Measurements from ENCODE around the gene FRMD1. TPM values are rescaled to one million over a fixed set of nuclear protein-coding genes. Genes with fewer than 3 reads are reported as not detected.

Gene FRMD1
- polyA plus RNA-seq, 1 donor, result 25.1 TPM

DNA sequence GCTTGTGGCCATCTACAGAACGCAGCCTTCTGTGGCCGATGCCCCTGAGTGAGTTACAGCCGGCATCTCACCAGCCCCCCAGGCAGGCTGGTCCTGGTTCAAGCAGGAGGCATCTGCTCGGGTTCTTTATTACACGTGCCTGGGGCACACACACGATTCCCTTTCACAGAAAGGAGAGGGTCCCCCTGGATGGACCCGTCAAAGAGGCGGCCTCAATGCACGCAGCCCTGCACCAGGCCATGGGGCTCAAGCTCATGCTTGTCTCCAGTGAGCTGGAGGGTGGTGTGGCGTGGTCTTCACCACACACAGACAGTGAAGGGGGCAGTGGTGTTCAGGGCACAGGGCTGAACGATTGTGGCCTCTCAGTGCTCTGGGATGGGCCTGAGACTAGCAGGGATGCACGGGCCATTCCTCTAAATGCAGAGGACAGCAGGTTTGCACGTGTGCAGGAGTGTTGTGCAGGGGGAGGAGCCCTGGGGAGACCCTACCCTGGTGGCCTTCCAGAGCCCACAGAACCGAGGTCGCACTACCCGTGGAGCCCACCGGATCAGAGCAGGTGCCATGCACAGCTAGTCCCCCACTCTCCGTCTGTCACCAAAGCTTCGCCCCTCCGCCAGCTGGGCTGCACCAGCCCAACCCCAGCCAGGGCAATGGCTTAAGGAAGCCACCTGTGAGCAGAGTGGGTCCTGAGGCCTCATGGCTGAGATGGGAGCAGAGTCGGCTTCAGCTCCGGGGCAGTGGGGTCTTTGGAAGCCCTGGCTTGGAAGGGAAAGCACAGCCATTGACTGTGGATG is 23.1 kb downstream of the FRMD1 start:
- DNase-seq, result no peak

DNA sequence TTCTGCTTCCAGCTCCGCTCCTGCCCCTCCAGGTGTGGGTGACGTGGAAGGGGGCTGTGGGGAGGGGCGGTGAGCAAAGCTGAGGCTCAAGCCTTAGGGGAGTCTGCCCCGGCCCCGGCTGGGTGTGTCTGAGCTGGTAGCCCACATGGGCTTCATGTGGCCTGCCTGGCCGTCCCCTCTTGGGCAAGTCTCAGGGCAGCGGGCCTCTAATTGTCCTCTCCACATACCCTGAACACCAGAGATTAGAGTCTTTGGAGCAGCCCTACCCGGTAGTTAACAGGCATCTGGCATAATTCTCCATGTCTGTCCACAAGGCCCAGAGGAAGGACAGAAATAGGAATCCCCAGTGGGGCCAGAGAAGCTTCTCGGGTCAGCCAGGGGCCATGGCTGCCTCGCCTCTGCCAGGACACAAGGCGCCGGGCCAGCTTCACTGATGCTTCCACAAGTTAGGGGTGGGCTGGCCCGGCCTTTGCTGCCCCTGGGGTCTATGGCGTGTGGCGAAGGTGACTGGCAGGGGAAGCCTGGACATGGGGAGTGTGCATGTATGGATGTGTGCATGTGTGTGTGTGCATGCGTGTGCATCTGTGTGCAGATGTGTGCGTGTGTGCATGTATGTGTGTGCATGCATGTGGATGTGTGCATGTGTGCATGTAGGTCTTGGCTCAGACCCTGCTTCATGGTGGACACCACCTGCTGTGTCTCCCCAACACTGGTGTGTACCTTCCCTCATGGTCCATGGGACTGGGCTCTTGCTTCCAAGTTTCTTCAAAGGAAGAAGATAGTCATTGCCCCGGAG is 24.0 kb downstream of the FRMD1 start:
- no peak for DNase-seq

DNA sequence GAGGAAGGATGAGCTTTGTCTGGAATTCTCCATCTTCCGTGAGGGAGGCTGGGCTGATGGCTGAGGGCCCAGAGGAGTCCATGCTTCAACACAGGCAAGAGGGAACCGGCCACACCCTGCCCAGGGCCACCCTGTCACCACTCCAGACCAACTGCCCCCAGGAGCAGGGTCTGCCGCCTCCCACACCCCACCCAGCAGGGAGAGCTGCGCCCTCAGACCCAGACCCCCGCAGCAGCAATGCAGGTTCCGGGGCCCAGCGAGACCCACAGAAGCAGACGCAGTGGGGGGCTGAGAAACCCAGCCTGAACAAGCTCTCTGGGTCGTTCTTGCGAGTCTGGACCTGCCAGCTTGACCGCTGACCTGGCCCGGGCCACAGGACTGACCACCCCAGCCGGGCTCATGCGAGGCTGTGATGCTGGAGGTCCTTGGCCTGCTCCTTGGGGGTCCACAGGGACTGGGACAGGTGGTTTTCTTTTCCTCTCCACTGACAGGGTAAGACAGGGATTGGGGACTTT is 25.0 kb downstream of the FRMD1 start:
- DNase-seq, result no peak

DNA sequence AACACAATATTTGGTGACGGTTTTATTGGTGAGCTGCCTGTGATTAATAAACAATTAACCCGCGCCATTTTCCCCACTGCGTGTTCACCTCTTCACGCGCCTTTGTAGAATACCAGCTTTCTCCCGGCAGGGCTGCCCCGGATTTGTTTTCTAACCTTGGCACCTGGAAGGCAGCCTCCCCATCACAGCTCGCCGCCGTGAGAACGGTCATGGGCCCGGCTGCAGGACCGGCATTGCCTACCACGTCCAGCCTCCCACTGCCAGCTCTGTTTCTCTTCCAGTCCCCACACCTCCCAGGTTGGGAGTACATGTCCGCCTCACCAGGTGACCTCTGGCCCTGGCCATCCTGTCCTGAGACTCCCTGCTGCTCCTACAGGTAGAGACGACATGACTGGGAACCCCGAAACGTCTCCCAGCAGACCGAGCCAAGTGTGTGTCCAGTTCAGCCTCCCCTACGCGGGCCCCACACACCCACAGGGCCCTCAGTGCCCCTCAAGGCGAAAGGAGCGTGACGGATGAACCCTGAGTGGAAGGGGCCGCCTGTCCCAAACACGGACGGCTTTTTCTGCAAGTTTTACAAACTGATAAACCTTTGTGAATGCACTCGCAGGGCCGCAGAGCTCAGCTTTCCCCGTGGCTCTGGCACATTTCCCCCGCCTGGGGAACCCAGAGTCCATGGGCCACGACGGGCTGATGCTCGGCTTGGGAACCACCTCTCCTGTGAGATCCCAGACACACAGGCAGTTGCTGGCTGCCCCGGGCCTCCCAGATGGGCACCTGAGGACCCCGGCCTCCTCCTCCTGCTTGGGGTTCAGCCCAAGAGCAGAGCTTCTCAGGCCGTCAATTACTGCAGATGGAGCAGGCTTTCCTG is 25.7 kb downstream of the FRMD1 start:
- DNase-seq, result no peak

DNA sequence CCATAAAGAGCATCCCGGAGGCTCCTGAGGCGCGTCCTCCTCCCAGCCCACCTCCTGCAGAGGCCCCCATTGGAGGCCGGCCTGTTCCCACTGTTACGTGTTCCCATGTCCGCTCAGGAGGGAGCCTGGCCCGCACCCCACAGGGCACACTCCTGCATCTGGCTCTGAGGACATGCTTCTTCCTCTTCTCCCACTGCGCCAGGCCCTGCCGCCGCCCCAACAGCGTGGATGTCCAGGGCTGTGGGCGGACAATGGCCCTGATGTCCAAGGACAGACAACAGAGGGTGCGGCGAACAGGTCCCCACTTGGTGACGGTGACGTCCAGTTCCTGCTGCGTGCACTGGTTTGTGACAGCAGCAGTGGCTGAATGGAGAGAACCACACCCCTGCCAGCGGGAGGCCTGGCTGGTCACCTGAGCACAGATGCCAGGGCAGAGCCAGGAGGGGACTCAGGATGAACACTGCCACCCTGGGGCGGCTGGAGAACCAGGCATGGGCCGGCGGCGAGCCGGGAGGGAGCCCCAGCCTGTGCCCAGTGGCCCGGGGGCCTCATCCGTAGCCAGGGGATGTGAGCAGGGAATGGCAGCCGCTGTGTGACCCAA is 26.6 kb downstream of the FRMD1 start:
- no peak for DNase-seq

DNA sequence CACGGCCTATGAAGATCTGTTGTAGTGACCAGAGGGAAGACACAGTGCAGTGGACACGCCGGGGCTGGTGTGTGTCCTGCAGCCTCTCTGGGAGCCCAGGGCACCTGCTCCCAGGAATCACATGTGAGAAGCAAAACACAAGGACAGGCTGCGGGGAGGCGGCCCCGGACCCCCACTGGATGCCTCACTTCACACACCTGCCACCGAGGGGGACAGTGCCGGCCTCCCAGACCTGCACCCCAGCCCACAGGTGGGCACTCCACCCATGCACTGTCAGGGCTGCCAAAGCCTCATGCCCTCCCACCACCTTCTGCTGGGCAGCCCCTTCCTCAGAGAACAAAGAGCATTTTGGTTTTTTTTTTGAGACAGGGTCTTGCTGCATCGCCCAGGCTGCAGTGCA is 27.4 kb downstream of the FRMD1 start:
- DNase-seq, result no peak

DNA sequence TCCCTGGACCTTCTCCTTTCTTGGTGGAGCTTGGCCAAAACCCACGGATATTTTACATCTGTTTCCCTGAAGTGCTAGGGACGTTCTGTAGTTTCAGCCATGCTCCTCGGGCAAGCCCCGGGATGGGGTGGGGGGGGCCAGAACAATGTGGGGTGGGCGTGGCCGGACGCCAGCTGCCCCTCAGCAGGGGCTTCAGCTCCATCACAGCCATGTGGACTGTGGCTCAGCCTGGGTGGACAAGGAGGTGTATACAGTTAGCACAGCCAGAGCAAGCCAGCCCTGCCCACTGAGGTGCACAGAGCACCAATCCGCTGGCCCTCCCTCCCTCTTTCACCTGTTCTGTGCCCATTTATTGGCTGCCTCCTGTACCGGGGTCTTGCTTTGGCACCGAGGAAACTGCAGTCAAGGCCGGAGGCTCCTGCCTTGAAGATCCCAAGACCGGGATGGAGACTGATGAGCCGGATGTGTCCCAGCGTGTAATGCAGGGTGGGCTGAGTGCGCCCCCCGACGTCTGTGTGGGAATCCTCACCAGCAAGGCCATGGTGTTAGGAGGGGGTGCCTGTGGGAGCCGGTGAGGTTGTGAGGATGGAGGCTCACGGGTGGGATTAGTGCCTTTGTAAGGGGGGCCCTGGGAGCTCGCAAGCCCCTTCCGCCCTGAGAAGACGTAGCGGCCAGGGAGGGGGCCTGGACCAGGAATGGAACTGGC is 28.0 kb downstream of the FRMD1 start:
- no peak for DNase-seq

DNA sequence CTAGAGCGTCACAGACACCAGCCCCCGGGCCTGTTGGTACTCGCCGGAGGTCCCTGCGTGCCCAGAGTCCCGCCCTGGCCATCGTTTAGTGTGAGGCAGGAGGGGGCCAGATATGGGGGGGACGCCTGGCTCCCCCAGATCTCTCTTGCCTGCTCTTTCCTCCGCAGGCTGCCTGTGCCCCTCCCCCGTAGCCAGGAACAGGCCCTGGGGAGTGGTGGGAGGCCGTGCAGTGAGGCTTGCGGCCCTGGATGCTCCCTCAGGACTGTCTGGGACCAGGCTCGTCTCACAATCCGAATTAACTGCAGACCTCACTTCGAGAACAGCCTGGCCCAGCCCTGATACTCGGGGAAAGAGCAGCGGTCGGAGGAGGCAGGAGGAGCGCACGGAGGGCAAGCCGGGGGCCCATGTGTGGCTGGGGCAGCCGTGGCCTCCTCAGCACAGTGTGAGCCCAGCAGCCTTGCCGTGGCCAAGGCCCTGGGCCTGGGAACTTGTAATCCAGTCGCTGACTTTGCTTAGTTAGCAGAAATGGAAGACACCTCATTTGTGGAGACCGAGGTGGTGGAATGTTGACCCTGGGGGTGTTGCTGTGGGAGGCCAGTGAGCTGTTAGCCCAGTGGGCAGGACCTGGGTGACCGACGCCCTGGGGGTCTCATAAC is 28.7 kb downstream of the FRMD1 start:
- DNase-seq, result no peak

DNA sequence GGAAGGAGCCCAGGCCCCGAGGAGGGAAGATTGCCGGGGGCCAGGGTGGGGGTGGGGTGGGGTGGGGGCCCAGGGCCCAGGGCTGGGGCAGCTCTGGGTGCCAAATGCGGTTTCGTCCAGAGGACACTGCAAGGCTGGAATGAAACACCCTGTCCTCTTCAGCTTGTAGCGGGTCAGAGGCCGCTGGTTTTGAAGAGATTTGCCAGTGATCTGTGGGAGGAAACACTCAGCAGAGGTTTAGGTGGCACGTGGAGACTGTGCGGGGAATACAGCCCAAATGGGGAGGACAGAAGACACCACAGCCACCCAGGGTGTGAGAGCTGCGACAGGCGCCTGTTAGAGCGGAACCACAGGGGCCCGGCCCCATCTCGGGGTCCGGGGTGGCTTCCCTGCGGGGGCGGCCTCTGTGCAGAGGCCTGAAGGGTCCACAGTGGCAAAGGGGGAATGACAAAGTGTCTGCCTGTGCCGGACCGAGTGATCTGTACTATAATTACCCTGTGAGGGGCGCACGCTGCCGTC is 29.2 kb downstream of the FRMD1 start:
- DNase-seq, result no peak

DNA sequence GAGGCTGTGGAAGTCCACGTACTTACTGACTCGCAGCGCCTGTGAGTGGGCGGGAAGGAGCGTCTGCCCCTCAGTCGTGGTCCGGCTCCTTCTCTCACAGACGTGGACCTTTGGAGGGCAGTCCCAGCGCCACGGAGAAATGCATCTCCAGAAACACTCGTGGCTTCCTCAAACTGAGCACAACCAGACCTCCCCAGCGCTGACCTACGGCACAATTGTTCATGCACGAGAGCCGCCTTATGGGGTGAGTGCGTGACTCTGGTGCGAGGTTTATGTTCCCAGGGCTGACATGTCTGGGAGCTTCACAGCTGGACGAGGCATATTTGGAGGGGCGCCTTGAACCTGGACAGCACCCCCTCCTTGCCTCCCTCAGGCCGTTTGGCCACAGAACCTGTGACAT is 29.7 kb downstream of the FRMD1 start:
- DNase-seq, result no peak

DNA sequence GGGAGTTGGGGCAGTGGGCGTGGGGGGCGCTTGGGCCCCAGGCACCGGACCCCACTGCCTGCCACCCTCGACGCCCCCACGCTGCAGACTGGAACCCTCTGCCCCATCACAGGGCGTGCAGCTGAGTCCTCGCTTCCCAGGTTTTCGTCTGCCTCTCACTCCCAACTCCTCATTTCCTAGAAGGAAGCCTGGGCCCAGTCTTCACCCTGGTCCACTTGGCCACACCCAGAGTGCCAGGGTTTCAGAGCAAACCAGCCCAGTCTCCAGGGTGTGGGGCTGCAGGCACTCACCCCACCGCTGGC is 30.3 kb downstream of the FRMD1 start:
- DNase-seq, result no peak

DNA sequence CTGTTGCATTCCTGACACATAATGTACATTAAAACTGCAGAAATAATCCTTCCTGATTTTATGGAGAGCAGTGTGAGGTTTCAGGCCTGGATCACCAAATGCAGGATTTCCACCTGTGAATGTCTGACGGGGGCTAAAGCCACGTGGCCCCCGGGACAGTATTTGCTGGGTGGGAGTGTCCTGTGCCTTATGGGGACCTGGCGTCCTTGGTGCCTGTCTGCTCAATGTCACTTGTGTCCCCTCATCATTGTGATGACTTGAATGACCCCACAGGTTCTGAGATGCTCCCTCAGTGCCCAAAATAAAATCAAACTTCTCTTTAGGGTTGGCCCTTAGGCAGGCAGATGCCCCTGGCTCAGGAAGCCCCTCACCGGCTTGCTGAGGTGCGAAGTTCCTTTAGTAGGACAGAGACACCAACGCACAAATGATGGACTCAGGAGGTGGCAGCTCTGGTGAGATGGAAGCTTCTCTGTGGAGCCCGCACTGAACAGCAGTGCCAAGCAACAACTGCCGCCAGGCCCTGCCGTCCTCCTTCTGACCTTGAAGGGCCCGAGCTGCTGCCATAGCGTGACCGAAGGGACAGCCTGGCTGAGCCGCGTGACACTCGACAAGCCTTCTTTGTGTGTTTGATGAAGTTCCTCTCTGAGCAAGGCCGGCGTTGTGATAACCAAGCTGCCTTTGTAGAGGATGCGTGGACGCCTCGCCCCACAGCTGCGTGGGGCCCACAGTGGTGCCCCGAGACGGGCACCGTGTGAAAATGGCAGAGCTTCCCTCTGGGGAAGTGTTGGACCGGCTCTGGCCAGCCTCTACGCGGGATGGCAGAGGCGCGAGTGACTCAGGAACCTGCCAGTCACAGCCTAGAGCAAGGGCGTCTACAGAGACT is 30.9 kb downstream of the FRMD1 start:
- no peak for DNase-seq

DNA sequence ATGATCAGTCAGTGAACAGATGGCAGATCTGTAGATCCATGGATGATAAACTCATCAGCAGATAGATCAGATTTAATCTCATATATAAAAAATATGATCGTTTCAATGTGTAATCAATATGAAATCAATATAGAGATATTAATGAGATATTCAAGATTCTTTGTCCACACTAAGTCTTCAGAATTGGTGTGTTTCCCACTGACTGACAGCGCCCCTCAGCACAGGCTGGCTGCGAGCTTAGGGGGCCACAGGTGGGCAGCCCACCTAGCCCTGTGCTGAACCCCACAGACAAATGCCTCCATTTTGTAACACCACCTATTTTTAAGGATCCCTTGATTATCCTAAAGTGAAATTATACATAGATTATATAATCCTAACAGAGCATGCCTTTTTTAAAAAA is 32.3 kb downstream of the FRMD1 start:
- DNase-seq, result no peak

DNA sequence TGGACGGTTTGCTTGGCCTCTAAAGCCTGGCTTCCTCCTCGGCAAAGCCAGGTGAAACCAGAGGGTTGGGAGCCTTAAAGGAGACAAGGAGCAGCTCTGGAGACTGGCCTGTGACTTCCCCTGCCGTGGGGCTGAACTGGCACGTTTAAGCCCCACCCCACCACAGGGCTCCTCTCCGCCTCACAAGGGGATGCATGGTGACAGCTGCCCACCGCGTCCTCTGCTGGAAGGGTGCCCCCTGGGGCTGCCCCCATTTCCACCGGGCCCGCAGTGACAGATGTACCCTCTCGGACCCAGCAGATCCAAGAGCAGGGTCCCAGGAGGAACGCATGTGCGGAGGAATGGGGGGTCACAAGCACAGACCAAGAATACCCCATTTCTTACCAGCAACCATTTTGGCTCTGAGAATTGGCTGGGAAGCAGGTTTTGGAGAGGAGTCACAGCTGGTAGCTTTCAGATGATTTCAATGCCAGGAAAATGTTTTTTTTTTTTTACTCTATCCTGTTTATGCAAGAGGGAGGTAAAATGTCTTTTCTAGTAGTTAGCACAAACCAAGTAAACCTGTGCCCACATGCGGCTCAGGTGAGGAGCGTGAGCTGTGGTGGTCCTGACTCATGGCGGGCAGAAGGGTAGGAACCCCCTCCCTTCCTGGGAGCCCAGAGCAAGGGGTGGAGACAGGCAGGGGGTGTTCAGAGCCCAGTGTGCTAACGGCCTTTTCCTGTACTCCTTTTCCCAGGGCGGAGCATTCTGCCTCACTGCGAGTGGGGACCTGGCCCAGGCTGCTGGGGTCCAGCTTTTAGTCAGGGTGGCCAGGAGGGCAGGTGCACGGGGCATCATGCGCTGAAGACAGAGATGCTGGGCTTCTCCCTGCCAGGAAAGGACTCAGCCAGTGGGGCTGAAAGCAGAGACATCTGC is 33.0 kb downstream of the FRMD1 start:
- DNase-seq, result no peak

DNA sequence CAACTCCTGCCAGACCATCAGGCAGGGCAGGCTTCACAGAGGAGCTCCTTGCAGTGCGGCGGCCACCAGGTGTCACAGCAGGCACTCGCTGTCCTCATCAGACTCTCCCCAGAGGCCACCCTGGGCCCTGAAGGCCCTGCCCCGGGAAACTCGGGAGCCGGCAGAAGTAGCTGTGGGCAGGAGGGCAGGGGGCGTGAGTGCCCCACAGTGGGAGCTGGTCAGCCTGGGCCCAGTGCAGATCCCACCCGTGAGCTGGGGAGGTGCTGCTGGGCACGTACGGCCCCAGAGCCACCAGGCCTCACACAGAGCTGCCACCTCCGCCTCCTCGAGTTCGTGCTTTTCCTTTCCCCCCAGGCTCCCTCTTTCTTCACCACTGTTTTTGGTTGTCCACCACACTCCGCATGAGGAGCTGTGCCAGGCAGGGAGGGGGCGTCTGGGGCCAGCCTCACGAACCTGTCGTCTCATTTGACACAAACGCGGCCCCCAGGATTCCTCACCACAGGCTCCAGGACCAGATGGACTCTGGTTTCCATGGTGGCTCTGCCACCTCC is 33.8 kb downstream of the FRMD1 start:
- DNase-seq, result no peak

DNA sequence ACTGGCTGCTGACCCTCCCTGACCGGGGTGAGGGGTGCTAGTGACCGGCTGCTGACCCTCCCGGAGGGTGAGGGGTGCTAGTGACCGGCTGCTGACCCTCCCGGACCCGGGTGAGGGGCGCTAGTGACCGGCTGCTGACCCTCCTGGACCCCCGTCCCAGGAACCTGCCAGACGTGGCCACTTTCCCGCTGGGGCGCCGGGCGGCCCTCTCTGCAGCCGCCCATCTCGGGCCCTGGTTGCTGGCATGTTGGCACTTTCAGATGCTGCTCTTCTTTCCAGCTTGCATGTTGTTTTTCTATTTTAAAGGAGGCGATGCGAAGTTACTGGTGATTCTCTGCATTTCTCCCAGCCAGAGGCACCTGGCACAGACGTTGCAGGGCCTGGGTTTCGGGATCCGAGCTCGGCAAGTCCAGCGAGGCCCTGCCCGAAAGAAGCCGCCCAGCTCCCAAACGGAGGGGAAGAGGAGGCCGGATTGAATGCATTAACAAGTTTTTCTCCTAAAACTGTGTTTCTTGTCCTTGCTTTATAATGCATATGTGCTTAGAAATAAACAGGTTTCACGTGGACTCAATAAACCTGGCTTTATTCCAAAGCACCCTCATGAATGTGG is 34.4 kb downstream of the FRMD1 start:
- DNase-seq, result no peak

DNA sequence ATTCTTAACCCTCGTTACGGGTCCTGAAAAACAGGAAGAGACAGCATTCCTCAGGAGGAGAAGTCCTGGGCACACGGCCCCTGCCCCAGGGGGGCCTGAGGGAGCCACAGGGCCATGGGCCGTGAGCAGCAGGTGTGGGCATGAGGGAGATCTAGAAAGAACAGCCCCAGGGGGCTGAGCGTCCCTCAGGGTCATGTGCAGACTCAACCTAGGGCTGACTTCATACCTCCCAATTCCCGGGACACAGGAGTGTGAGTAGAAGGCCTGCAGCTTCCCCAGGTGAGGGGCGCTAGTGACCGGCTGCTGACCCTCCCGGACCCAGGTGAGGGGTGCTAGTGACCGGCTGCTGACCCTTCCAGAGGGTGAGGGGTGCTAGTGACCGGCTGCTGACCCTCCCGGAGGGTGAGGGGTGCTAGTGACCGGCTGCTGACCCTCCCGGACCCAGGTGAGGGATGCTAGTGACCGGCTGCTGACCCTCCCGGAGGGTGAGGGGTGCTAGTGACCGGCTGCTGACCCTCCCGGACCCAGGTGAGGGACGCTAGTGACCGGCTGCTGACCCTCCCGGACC is 35.1 kb downstream of the FRMD1 start:
- no peak for DNase-seq
